Putamen (tissue), 1 donor: ENCODE measurements around the gene CEL.
"Not testable (repeated sequence)": the region's sequence is repeated elsewhere in the genome, so short reads cannot be mapped to it uniquely, and the experiment has no call there.

ENCODE experiments used
- DNase-seq: peaks from one replicate; pipeline ENCODE4 v3.0.0-alpha.2; 2016; ENCODE audit warnings: low spot score

Gene CEL

DNA sequence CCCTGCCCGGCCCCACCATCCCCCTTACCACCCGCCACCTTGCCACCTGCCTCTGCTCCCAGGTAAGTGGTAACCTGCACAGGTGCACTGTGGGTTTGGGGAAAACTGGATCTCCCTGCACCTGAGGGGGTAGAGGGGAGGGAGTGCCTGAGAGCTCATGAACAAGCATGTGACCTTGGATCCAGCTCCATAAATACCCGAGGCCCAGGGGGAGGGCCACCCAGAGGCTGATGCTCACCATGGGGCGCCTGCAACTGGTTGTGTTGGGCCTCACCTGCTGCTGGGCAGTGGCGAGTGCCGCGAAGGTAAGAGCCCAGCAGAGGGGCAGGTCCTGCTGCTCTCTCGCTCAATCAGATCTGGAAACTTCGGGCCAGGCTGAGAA, at the start of gene CEL:
TSS of gene CEL (plus strand) at position 218 of the 382 bp plus-strand sequence. CDS start at position 240, 22 bp downstream.
- not testable (repeated sequence) for DNase-seq

DNA sequence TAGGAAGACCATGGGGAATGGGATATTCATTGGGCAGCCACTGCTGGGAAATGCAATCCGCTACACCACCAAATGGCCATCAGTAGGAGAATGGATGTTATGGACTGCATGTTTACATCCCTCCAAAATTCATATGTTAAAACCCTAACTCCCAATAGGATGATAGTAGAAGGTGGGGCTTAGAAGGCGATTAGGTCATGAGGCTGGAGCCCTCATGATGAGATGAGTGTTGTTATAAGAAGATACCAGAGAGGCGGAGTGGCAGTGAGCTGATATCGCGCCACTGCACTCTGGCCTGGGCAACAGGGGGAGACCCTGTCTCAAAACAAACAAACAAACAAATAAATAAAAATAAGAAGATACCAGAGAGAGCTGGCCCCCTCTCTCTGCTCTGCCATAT, 47.1 kb upstream of the CEL start:
- no peak for DNase-seq

DNA sequence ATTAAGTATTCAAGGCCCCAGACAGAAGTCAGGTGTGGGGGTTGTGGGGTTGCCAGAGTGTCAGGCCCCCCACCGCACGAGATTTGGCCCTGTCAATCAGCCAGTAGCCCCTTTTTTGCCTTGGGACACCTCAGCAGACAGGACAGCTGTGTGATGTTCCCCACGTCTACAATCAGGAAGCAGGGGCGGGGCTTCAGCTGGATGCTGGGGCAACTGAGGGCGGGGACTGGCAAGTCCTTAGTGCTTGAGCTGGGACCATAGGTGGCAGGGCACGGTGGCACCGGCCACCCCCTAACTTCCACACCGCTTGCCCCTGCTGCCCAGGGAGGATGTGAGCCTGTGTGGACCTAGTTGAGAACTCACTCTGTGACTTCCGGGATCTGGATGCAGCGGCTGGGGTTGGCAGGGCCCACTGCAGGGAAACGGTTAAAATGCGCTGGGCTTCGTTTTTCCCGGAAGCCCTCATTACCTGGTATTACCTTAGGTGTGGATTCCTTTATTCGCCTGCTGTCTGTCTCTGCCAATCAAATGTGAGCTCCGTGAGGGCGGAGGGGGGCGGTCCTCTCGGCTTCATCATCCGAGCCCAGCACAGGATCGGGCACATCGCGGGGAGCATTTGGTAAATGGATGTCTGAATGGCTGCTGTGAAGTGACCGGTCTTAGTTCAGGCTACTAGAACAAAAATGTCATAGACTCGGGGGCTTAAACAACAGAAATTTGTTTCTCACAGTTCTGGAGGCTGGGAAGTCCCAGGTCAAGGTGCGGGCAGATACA, 38.5 kb upstream of the CEL start:
- no peak for DNase-seq

DNA sequence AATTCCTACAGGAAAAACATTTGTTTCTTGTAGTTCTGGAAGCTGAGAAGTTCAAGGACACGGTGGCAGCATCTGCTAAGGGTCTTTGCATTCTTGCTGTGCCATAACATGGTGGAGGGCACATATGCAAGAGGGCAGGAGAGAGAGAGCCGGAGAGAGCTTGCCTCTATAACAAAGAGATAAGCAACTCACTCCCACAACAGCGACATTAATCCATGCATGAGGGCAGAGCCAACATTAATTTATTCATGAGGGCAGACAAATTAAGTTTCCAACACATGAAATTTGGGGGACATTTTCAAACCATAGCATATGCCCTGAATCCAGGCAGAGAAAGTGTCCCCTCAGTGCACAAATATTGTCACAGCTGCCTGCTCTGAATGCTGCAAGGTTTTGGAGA, 35.4 kb upstream of the CEL start:
- no peak for DNase-seq

DNA sequence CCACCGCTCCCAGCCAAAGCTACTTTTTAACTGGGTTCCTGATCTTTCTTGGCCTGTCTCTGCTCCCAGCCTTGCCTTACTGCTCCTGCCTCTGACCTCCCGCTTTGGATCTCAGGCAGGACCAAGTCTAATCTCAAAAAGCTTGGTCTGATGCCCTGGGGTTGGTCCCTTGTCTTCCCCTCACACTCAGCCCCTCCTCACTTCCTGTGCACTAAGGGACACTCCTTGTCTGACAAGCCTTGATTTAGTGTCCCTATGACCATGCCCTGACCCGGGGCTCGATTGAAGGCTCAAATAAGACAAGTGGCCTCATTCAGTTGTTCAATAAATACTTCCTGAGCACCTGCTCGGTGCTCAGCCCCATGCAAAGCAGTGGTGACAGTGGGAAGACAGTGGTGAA, 34.6 kb upstream of the CEL start:
- DNase-seq: no peak

DNA sequence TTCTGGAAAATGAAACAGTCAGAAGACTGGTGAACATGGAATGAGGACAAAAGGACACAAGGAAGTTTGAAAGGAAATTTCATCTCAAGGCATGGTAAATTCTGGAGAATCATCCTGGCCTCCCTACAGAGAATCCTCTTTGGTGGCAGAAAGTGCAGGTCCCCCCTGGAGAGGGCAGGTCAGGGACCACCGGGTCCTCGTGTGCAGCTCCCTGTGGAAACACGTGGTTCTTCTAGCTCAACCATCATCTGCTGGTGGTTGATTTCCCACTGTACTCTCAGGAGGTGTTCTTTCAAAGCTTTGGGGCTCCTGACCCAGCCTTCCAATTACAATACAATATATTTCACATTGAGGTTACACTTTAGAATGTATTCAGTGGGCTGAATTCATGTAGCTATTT, 33.6 kb upstream of the CEL start:
- no peak for DNase-seq

DNA sequence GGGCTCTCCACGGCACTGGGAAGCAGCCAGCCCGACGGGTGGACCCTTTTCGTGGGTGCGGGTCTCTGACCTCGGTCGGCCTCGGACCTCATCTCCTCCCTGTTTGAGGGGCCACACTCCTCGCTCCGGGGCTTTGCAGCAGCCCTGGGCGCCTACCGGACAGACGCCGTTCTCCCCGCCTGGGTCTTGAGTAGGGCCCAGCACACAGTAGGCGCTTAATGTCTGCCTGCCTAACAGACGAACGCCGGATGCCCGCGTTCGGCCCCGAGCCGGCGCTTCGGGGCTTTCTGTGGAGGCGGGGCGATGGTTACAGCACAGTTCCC, 31.8 kb upstream of the CEL start:
- DNase-seq: no peak

DNA sequence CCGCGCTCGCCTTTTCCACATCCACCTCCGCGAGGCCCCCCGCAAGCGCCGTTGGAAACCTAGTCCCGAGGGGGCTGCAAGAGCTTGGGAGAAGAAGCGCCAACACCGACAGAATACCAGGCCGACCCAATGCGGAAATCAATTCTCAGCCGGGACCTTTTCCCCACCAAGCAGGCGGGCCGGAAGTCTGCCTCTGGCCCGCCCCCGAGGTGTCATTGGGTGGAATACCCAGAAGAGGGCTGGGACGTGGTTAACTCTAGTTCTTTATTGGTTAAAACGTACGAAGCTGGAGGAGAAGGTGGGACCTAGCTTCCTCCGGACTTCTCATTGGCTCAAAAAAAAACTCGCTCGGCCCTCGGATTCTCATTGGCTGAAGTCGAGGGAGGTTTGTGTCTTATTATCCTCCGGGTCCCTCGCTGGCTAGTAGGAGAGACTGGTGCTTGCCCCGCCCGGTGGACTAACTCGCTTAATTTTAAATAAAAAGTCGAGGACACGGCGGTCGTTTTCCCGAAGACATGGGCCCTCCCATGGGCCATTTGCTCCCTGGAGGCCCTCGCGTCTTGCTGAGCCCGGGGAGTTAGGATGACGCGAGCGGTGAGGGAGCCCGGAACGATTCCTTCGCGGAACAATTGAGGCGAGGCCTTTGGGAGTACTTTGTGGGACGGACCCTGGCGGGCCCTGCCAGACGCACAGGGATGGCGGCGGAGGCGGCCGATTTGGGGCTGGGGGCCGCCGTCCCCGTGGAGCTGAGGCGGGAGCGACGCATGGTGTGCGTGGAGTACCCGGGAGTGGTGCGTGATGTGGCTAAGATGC, 31.3 kb upstream of the CEL start, which contains the start of gene GTF3C5:
TSS of gene GTF3C5 (plus strand) at position 681 of the 813 bp plus-strand sequence. CDS start at position 696, 15 bp downstream.
- DNase-seq: peak; percentile 98

DNA sequence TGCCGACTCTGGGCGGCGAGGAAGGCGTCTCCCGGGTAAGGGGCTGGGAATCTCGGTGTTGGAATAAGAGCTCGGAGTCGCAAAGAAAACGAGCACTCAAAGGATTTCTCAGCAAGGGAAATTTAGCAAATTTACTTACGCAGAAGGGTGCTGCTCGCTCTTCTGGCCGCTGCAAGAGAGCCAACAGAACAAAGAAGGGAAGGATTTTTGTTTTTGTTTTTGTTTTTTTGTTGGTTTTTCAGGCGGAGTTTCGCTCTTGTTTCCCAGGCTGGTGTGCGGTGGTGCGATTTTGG, 30.7 kb upstream of the CEL start:
- no peak for DNase-seq

DNA sequence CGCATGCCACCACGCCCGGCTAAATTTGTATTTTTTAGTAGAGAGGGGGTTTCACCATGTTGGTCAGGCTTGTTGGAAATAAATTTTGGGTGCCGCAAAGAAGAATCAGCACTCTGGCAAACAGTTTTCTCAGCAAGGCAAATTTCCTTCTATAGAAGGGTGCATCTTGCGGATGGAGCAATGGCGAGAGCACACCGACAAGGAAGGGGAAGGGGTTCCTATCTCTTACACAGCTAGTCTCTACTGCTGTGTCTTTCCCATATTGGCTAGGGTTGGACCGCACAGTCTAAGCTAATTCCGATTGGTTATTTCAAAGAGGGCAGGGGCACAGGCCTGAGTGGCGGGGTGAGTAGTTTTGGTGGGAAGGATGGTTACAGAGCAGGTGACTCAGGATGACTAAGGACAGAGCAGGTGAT, 30.3 kb upstream of the CEL start:
- no peak for DNase-seq

DNA sequence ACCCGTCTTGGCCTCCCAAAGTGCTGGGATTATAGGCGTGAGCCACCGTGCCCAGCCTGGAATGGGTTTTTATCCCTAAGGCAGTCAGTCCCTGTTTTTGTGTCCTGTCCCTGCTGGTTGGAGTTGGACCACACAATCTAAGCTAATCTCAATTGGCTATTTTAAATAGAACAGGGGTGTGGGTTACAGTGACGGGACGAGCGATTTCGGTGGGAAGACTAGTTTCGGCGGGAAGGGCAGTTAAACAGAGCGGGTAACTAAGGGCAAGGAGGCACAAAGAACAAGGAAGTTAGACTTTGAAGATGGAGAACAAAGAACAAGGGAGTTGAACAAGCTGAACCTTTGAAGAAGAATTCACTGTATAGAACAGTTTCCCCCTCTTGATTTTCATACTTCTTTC, 29.6 kb upstream of the CEL start:
- DNase-seq: no peak

DNA sequence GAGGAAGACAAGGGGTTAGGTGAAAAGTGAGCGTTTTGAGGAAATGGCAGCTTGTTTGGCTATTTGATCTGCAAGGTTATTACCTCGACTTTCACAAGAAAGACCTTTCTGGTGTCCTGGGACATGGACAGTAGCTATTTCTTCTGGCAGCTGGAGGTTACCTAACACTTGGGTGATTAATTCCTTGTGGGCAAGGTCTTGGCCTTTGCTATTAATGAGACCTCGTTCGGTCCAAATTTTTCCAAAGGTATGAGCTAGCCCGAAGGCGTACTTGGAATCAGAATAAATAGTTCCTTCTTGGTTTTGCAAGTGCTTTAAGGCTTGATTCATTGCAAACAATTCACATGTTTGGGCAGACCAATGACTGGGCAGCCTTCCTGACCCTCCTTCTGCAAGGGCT, 26.1 kb upstream of the CEL start:
- no peak for DNase-seq

DNA sequence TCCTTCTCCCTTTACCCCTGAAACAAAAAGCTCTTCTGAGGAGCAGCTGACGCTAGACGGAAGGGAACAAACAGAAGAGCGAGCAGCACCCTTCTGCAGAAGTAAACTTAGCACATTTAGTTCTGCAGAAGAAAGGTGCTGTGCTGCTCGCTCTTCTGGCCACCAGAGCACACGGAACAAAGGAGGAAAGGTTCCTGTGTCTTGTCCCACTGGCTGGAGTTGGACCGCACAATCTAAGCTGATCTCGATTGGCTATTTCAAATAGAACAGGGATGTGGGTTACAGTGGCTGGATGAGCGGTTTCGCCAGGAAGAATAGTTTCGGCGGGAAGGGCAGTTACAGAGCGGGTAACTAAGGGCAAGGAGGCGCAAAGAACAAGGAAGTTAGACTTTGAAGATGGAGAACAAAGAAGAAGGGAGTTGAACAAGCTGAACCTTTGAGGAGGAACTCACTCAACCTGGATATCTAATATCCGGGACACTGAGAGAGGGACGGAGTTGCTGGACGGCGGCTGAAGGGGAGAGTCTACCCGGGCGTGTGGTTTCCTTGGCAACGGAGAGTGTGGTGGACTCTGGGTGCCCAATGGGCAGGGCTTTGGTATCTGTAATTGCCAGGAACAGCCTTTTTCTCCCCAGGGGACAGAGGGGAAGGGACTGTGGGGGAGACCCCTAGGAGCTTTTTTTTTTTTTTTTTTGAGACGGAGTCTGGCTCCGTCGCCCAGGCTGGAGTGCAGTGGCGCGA, 23.8 kb upstream of the CEL start:
- DNase-seq: no peak

DNA sequence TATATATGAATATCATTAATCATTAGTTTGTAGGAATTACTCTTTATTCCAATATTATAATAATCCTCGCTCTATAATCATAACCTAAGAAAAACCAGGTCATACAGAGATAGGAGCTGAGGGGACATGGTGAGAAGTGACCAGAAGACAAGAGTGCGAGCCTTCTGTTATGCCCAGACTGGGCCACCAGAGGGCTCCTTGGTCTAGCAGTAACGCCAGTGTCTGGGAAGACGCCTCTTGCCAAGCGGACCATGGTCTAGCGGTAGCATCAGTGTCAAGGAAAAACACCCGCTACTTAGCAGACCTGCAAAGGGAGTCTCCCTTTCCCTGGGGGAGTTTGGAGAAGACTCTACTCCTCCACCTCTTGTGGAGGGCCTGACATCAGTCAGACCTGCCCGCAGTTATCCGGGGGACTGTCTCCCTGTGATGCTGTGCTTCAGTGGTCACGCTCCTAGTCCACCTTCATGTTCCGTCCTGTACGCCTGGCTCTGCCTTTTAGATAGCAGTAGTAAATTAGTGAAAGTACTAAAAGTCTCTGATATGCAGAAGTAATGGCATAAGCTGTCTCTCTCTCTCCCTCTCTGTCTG, 20.8 kb upstream of the CEL start:
- not testable (repeated sequence) for DNase-seq

DNA sequence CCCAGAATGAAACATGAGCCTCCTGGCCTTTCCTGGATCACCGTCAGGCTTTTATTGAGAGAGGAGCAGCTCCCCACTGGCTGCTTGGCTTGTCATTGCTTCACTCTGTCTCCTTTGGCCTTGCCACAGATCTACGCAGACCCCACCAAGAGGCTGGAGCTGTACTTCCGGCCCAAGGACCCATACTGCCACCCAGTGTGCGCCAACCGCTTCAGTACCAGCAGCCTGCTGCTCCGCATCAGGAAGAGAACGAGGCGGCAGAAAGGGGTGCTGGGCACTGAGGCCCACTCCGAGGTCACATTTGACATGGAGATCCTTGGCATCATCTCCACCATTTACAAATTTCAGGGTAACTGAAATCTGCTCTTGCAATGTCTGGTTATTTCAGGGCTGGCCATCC, 19.8 kb upstream of the CEL start:
- no peak for DNase-seq

DNA sequence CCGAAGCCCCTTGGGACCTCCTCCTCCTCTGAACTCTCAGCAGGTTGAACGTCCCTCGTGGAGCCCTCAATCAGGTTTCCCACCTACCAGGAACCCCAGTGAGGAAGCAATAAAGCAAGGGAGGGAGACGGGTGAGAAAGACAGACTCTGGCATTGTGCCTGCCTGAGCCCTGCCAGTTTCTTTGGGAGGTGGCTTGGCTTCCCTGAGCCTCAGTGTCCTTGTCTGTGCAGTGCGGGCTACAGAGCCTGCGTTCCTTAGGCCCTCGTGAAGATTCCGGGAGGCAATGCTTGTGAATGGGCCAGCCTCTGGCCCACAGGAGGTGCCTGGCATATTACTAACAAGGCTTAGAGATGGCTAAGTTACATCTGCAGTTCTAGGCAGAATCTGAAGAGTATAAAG, 19.1 kb upstream of the CEL start:
- DNase-seq: no peak

DNA sequence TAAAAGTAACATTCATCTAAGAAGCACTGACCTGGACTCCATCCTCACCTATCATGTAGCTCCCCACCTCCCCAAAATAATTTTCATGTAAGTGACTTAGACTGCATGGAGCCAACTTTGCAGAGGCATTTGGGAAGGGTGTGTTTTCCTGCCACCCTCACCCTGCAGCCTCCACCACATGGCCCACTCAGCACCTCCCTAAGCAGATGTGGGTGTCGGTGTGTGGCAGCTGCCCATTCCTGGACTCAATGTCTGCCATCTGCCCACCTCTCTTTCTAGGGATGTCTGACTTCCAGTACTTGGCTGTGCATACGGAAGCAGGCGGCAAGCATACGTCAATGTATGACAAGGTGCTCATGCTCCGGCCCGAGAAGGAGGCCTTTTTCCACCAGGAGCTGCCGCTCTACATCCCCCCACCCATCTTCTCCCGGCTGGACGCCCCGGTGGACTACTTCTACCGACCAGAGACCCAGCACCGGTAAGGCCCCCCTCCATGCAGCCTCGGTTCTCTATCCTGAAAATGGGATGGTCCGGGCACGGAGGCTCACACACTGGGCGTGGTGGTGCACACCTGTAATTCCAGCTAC, 18.2 kb upstream of the CEL start:
- DNase-seq: no peak

DNA sequence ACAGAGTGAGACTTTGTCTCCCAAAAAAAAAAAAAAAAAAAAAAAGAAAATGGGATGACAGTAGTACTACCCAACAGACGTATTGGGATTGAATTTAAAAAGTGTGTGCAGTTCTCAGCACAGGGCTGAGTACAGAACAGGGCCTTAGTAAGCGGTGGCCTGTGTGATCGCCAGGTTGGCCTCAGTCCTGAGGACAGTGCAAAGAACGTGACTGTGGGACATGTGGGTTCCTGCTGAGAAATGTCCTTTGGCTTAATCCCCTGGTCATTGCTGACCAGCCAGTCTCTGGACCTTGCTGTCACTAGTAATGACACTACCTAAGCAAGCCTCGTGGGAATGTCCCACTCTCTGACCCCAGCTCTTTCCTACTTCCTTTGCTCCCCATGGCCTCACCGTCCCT, 17.7 kb upstream of the CEL start:
- no peak for DNase-seq

DNA sequence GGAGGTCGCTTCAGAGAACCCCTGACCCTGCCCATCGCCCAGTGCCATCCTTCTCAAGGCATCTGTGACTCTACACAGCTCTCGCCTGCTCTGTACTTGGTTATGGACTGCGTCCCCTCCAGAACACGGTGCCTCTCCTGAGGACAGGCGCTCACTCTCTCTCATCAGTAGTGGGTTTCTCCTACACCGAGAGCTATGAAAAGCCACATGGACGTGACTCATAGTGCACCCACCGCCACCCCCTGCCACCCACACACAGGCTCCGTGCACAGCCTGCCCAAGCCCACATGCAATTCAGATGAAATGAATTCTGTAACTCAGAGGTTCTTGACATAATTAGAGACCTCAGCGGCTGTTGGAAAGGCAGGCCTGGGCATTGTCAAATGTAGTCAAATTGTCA, 17.1 kb upstream of the CEL start:
- peak; percentile 60 for DNase-seq

DNA sequence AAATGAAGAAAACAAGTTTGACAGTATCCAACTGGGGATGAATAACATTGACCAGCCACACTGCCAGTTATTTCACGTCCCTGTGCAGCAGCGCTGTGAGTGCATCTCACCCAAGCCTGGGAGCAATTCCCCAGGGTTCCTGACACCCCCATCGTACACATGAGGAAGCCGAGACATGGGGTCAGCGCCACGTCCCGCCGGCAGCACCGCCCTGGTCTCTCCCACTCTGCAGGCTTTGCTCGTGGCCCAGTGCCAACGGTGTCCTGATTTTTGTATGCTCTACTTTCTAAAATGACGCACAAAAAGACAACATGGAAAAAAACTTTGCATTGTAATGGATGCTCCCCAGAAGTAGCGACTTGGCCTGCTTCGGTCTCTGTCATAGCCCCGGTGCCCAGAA, 16.6 kb upstream of the CEL start:
- no peak for DNase-seq

DNA sequence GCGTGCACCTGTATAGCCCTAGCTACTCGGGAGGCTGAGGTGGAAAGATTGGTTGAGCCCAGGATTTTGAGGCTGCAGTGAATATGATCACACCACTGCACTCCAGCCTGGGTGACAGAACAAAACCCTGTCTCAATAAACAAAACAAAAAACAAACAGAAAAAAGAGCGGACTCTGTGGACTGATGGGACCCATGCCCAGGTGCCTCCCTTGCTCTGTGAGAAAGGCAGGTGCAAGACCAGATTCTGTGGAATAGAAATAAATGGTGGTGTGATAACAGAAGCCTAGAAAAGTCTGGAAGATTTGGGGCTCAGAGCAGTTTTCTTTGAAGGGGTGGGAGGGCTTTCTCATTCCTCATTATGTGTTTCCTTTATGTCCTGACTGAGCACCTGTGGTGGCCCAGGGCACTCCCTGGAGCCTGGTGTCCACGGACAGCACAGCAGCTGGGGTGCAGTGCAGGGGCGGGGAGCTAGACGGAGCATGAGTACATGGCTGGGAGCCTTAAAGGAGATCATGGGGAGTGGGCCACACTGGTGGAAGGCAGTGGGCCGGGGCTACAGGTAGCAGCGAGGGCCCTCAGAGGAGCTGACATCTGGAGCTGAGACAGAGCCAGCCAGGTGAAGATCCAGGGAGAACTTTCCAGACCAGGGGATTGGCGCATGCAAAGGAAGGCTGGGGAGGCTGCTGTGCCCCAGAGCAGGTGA, 15.4 kb upstream of the CEL start:
- no peak for DNase-seq

DNA sequence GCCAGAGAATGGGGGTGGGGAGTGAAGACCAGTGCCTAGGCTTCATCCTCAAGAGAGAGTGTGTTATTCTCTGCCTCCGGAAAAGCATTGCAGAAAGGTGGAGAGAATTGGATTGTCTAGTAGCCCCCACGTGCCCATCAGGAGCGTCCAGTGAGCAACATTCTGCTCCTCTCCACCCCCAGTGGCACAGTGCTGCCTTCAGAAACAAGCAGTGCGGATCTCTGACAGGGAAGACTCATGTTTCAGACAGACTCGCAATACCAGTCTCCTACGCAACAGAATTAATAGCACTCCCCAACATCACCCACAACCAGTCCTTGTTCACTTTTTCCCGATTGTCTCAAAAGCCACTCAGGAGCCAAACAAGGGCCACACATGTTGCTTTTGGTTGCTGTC, 14.9 kb upstream of the CEL start:
- DNase-seq: no peak
